Neural cell (in vitro differentiated cells): Measurements from ENCODE around the gene CT45A3.
"Not testable (repeated sequence)": the region's sequence is repeated elsewhere in the genome, so short reads cannot be mapped to it uniquely, and the experiment has no call there.

Experiments
- EP300 ChIP-seq: fragments of 450-650 bp; conservative IDR thresholded peaks from 2 replicates; pipeline ENCODE4 v1.6.1; 2014; ENCODE audit warnings: antibody characterized with exemption, mild to moderate bottlenecking, moderate library complexity; ENCODE audit not compliant: poor library complexity, severe bottlenecking
- EZH2 ChIP-seq: fragments of 200-600, 300-800 bp; shearing (Covaris generic), sonication (generic); IDR thresholded peaks from 2 replicates; pipeline ENCODE4 v1.6.1; 2014; ENCODE audit warnings: antibody characterized with exemption, low read length, borderline replicate concordance, mild to moderate bottlenecking; ENCODE audit not compliant: insufficient read depth, poor library complexity, severe bottlenecking
- MXI1 ChIP-seq: fragments of 450-650 bp; conservative IDR thresholded peaks from 2 replicates; pipeline ENCODE4 v1.6.1; 2014; ENCODE audit warnings: antibody characterized with exemption, mild to moderate bottlenecking; ENCODE audit not compliant: poor library complexity, severe bottlenecking
- POLR2AphosphoS5 ChIP-seq: IDR thresholded peaks from 2 replicates; pipeline ENCODE4 v1.6.1; 2012
- RAD21 ChIP-seq: fragments of 450-650 bp; conservative IDR thresholded peaks from 2 replicates; pipeline ENCODE4 v1.6.1; 2014; ENCODE audit warnings: antibody characterized with exemption, mild to moderate bottlenecking, moderate library complexity
- SMC3 ChIP-seq: fragments of 450-650 bp; conservative IDR thresholded peaks from 2 replicates; pipeline ENCODE4 v1.6.1; 2014; ENCODE audit warnings: antibody characterized with exemption, mild to moderate bottlenecking, moderate library complexity; ENCODE audit not compliant: poor library complexity
- TAF1 ChIP-seq: IDR thresholded peaks from 2 replicates; pipeline ENCODE4 v1.6.1; 2012; ENCODE audit warnings: low read depth
- TF ChIP-seq, protein P1 (sequence below): fragments of 450-650 bp; IDR thresholded peaks from 2 replicates; pipeline ENCODE4 v1.5.1; 2014; ENCODE audit warnings: antibody characterized with exemption, mild to moderate bottlenecking, moderate library complexity; ENCODE audit not compliant: poor library complexity, severe bottlenecking
- TF ChIP-seq, protein P2 (sequence below): IDR thresholded peaks from 2 replicates; pipeline ENCODE4 v1.6.1; 2012; ENCODE audit warnings: borderline replicate concordance

DNA sequence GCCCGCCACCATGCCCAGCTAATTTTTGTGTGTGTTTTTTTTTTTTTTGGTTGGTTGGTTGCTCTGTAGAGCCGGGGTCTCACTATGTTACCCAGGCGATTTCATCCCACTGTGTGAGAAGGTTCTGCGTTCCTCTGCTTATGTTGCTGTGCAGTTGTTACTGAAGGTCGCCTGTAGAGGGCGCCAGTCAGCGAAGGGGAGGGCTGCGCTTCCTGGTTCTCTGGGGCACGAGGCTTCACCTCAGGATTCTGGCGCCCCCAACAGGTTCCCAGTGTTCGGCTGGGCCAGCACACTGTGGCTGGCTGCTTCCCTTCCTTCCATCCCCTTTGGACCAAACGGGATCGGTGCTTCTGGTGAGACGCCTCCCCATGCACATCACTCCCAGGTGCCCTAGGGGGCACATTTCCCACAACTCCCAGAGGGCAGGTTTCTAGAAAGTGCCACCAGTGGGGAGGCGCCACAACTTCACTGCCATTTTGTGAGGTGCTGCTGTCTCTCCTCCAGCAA lies 54.8 kb downstream of the CT45A3 start, which contains the start of gene CT45A1:
- TF ChIP-seq POLR2AphosphoS5, TAF1, RAD21, EP300, EZH2, SMC3, MXI1: not testable (repeated sequence)
- TF ChIP-seq, protein P1, sequence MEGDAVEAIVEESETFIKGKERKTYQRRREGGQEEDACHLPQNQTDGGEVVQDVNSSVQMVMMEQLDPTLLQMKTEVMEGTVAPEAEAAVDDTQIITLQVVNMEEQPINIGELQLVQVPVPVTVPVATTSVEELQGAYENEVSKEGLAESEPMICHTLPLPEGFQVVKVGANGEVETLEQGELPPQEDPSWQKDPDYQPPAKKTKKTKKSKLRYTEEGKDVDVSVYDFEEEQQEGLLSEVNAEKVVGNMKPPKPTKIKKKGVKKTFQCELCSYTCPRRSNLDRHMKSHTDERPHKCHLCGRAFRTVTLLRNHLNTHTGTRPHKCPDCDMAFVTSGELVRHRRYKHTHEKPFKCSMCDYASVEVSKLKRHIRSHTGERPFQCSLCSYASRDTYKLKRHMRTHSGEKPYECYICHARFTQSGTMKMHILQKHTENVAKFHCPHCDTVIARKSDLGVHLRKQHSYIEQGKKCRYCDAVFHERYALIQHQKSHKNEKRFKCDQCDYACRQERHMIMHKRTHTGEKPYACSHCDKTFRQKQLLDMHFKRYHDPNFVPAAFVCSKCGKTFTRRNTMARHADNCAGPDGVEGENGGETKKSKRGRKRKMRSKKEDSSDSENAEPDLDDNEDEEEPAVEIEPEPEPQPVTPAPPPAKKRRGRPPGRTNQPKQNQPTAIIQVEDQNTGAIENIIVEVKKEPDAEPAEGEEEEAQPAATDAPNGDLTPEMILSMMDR = not testable (repeated sequence)
- TF ChIP-seq, protein P2, sequence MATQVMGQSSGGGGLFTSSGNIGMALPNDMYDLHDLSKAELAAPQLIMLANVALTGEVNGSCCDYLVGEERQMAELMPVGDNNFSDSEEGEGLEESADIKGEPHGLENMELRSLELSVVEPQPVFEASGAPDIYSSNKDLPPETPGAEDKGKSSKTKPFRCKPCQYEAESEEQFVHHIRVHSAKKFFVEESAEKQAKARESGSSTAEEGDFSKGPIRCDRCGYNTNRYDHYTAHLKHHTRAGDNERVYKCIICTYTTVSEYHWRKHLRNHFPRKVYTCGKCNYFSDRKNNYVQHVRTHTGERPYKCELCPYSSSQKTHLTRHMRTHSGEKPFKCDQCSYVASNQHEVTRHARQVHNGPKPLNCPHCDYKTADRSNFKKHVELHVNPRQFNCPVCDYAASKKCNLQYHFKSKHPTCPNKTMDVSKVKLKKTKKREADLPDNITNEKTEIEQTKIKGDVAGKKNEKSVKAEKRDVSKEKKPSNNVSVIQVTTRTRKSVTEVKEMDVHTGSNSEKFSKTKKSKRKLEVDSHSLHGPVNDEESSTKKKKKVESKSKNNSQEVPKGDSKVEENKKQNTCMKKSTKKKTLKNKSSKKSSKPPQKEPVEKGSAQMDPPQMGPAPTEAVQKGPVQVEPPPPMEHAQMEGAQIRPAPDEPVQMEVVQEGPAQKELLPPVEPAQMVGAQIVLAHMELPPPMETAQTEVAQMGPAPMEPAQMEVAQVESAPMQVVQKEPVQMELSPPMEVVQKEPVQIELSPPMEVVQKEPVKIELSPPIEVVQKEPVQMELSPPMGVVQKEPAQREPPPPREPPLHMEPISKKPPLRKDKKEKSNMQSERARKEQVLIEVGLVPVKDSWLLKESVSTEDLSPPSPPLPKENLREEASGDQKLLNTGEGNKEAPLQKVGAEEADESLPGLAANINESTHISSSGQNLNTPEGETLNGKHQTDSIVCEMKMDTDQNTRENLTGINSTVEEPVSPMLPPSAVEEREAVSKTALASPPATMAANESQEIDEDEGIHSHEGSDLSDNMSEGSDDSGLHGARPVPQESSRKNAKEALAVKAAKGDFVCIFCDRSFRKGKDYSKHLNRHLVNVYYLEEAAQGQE = not testable (repeated sequence)
